Gastrocnemius medialis (tissue), 4 donors: ENCODE results near the gene ZSCAN26. TPM values are rescaled to one million over a fixed set of nuclear protein-coding genes. Genes with fewer than 3 reads are reported as not detected.

Experiments
- ATAC-seq, 2 donors: fragments of 150-250 bp; one replicate each; pipeline ENCODE4 v1.9.1; 2016
- DNase-seq, 2 donors: peaks; one replicate each; pipeline ENCODE4 v3.0.0-alpha.2; 2019
- H3K27ac ChIP-seq, 4 donors: fragments of 200-600 bp; sonication (generic); 1 replicate in 1 of 4; 2 replicates in 3 of 4; pipeline ENCODE4 v1.5.1; 2016 to 2018; ENCODE audit warnings: mild to moderate bottlenecking in 2 of 4, moderate library complexity in 1 of 4
- H3K27me3 ChIP-seq, 3 donors: fragments of 200-600 bp; sonication (generic) in 2 of 3; 1 replicate in 1 of 3; 2 replicates in 2 of 3; pipeline versions ENCODE4 v1.5.1 to v1.6.0; 2016 to 2019; ENCODE audit warnings: mild to moderate bottlenecking in 1 of 3, moderate library complexity in 1 of 3
- H3K36me3 ChIP-seq, 2 donors: fragments of 200-600 bp; sonication (generic) in 1 of 2; one replicate each; pipeline ENCODE4 v1.5.1; 2017 to 2018
- H3K4me1 ChIP-seq, 2 donors: fragments of 200-600 bp; sonication (generic) in 1 of 2; one replicate each; pipeline ENCODE4 v1.5.1; 2016 to 2017; ENCODE audit warnings: mild to moderate bottlenecking in 2 of 2
- H3K4me3 ChIP-seq, 4 donors: fragments of 200-600 bp; sonication (generic) in 3 of 4; 1 replicate in 1 of 4; 2 replicates in 3 of 4; pipeline ENCODE4 v1.5.1; 2016 to 2019; ENCODE audit warnings: mild to moderate bottlenecking in 2 of 4
- H3K9me3 ChIP-seq, 3 donors: fragments of 200-600 bp; sonication (generic) in 2 of 3; 1 replicate in 1 of 3; 2 replicates in 2 of 3; pipeline ENCODE4 v1.5.1; 2016 to 2019
- POLR2A ChIP-seq, 2 donors: fragments of 450-650 bp; IDR thresholded peaks; one replicate each; pipeline ENCODE4 v1.6.1; 2017; ENCODE audit warnings: antibody characterized with exemption in 2 of 2, mild to moderate bottlenecking in 2 of 2, moderate library complexity in 2 of 2
- in situ Hi-C, 4 donors: fragments of 200-750 bp; cut with MboI; loops; one replicate each; pipeline versions ENCODE4 v1.15.0 to v1.8.0; 2017; ENCODE audit warnings: low sequenced_read_pairs in 4 of 4
- intact Hi-C: fragments of 100-400 bp; cut with DNase I; formaldehyde crosslinking; loops from one replicate; pipeline ENCODE4 v1.15.1; 2023; ENCODE audit warnings: low total_unique reads
- total RNA-seq, 4 donors: library from RNA; depleted of rRNA; stranded (reverse); fragments of >200 nt; gene quantifications; one replicate each; pipeline versions ENCODE4 v1.1.0 to v1.2.3, GENCODE V29; 2016
- TF ChIP-seq, protein P1 (sequence below), 5 experiments: fragments of 450-650 bp in 3 of 5; fragments of 200-600 bp in 2 of 5; sonication (generic) in 2 of 5; IDR thresholded peaks in 4 of 5; conservative IDR thresholded peaks in 1 of 5; 1 replicate in 4 of 5; 2 replicates in 1 of 5; pipeline ENCODE4 v1.5.1; 2016 to 2019; ENCODE audit warnings: antibody characterized with exemption in 5 of 5, mild to moderate bottlenecking in 3 of 5, moderate library complexity in 3 of 5

ZSCAN26 gene
- total RNA-seq, 4 donors from 2014 or later, result 7.3 to 13.4 (median 9.8) TPM

DNA sequence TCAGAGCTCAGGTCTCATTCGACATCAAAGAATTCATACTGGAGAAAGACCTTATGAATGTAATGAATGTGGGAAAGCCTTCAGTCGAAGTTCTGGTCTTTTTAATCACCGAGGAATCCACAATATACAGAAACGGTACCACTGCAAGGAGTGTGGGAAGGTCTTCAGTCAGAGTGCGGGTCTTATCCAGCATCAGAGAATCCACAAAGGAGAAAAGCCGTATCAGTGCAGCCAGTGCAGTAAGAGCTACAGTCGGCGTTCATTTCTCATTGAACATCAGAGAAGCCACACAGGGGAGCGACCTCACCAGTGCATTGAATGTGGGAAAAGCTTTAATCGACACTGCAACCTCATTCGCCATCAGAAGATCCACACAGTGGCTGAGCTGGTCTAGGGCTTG lies 34.2 kb upstream of the ZSCAN26 start:
- Histone ChIP-seq H3K9me3 (no peaks in the 10 kb centered on the region), H3K27ac (no peak overlapping the region), H3K4me1 (no peaks in the 10 kb centered on the region), H3K36me3 (peaks cover 5 to 69% of the 10 kb centered on the region in 2 donors), H3K27me3 (no peaks in the 10 kb centered on the region), H3K4me3 (no peak overlapping the region)
- intact Hi-C loops (no loop called here), in situ Hi-C loops (no loop called here)
- TF ChIP-seq, protein P1, sequence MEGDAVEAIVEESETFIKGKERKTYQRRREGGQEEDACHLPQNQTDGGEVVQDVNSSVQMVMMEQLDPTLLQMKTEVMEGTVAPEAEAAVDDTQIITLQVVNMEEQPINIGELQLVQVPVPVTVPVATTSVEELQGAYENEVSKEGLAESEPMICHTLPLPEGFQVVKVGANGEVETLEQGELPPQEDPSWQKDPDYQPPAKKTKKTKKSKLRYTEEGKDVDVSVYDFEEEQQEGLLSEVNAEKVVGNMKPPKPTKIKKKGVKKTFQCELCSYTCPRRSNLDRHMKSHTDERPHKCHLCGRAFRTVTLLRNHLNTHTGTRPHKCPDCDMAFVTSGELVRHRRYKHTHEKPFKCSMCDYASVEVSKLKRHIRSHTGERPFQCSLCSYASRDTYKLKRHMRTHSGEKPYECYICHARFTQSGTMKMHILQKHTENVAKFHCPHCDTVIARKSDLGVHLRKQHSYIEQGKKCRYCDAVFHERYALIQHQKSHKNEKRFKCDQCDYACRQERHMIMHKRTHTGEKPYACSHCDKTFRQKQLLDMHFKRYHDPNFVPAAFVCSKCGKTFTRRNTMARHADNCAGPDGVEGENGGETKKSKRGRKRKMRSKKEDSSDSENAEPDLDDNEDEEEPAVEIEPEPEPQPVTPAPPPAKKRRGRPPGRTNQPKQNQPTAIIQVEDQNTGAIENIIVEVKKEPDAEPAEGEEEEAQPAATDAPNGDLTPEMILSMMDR (IDR thresholded peaks at IDR 0.05 in 4 of 5, conservative IDR thresholded peaks at IDR 0.05 in 1 of 5), result no peak
- no peak for TF ChIP-seq POLR2A (IDR thresholded peaks at IDR 0.05)
- ATAC-seq, result no peak
- no peak for DNase-seq

DNA sequence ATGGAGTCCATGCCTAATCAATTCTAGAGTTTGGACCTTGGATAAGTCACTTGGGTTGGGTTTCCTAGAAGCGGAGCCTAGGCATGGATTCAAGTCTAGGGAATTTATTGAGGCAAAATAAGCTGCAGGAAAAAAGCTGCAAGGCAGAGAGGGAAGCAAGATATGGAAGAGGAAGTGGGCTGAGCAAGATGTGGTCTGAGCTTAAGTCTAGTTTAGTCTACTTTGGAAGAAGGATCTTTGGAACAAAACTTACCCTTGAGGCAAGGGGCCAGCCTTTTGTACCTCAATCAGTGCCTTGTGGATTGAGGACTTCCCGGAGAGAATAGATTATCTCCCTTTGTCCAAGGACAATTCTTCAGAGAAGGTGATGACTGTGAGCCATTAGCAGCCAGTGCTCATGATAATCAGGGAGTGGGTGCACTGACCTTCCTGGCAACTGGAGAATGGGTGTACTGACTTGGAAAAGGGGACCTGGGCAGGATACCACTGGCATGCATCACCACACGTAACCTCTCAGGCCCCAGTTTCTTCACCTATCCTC lies 31.0 kb upstream of the ZSCAN26 start:
- H3K9me3 ChIP-seq, result no peaks in the 10 kb centered on the region
- H3K36me3 ChIP-seq, result peaks cover 4 to 37% of the 10 kb centered on the region in 2 donors
- DNase-seq, result no peak
- in situ Hi-C loops (no loop called here), intact Hi-C loops (no loop called here)
- no peak for ATAC-seq
- H3K27ac ChIP-seq, result no peak overlapping the region
- H3K4me3 ChIP-seq, result no peak overlapping the region
- H3K4me1 ChIP-seq, result no peaks in the 10 kb centered on the region
- TF ChIP-seq, protein P1 (IDR thresholded peaks at IDR 0.05 in 4 of 5, conservative IDR thresholded peaks at IDR 0.05 in 1 of 5), result no peak
- no peaks in the 10 kb centered on the region for H3K27me3 ChIP-seq

GRCh38 chr6:28239636-28240035 lies 27.3 kb upstream of the ZSCAN26 start:
- TF ChIP-seq POLR2A (IDR thresholded peaks at IDR 0.05), result no peak
- TF ChIP-seq, protein P1 (IDR thresholded peaks at IDR 0.05 in 4 of 5, conservative IDR thresholded peaks at IDR 0.05 in 1 of 5), result no peak
- Histone ChIP-seq H3K4me3 (no peak overlapping the region), H3K27ac (no peak overlapping the region), H3K27me3 (no peaks in the 10 kb centered on the region), H3K4me1 (no peaks in the 10 kb centered on the region), H3K36me3 (peaks cover 2 to 14% of the 10 kb centered on the region in 2 donors), H3K9me3 (no peaks in the 10 kb centered on the region)
- in situ Hi-C loops, result no loop called here
- intact Hi-C loops, result no loop called here
- DNase-seq (no peak), ATAC-seq (no peak)

DNA sequence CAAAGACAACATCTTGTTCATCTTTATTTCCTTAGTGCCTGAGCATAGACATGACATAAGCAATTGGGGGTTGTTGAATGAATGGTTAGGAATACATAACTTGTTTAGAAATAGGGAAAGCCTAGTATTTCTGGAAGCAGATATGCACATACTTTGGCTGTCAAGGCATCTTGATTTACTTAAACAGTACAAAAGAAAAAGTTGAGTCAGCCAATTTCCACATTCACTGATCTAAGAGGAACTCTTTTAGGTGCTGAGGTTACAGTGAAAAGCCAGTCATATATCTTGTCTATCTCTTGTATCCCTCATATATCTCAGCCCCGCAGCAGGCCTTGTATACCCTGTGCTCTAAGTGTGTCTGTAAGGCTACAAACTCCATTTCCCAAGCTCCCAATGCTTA lies 26.5 kb upstream of the ZSCAN26 start:
- in situ Hi-C loops, result no loop called here
- no peaks in the 10 kb centered on the region for H3K9me3 ChIP-seq

More for the DNA sequence above, 26.5 kb upstream of the ZSCAN26 start:
- intact Hi-C loops, result no loop called here
- no peaks in the 10 kb centered on the region for H3K27me3 ChIP-seq
- no peaks in the 10 kb centered on the region for H3K4me1 ChIP-seq
- ATAC-seq, result no peak
- no peak for DNase-seq
- peaks cover 2 to 18% of the 10 kb centered on the region in 2 donors for H3K36me3 ChIP-seq
- no peak overlapping the region for H3K27ac ChIP-seq
- no peak overlapping the region for H3K4me3 ChIP-seq
- TF ChIP-seq, protein P1 (IDR thresholded peaks at IDR 0.05 in 4 of 5, conservative IDR thresholded peaks at IDR 0.05 in 1 of 5), result no peak
